HEK293 (cell line): ENCODE measurements around the gene IGF1R.

Experiments used
- CTCF ChIA-PET: fragments of 350-600 bp; formaldehyde crosslinking; extraction: SDS; loops from one replicate; lab custom pipeline; 2021; ENCODE audit warnings: antibody characterized with exemption; lab: Yijun Ruan, JAX
- POLR2A ChIA-PET: fragments of 300-600 bp; formaldehyde crosslinking; extraction: SDS; loops from one replicate; lab custom pipeline; 2020; ENCODE audit warnings: antibody characterized with exemption, inconsistent platforms; lab: Yijun Ruan, JAX
- H3K27ac ChIP-seq: fragments of 200-500 bp; sonication (Bioruptor generic); 2 replicates; pipeline ENCODE4 v1.5.1; 2014; ENCODE audit warnings: low read depth, low read length, control low read depth, inconsistent platforms; ENCODE audit errors: extremely low read depth
- H3K36me3 ChIP-seq, 2 experiments: fragments of 200-500 bp in 1 of 2; sonication (Bioruptor generic) in 1 of 2; 1 replicate in 1 of 2; 2 replicates in 1 of 2; pipeline ENCODE4 v1.5.1; 2014 to 2017; ENCODE audit warnings: inconsistent platforms in 2 of 2, low read length in 2 of 2; ENCODE audit not compliant: control insufficient read depth in 2 of 2, insufficient read depth in 1 of 2
- H3K4me1 ChIP-seq: fragments of 200-500 bp; sonication (Bioruptor generic); 2 replicates; pipeline ENCODE4 v1.5.1; 2014; ENCODE audit warnings: mild to moderate bottlenecking, low read length, inconsistent platforms; ENCODE audit not compliant: control insufficient read depth, insufficient read depth
- H3K4me3 ChIP-seq: 2 replicates; pipeline ENCODE4 v1.5.1; 2011; ENCODE audit warnings: low read depth, mild to moderate bottlenecking, control low read depth, low read length, moderate library complexity
- H3K9me3 ChIP-seq: fragments of 200-500 bp; sonication (Bioruptor generic); 2 replicates; pipeline ENCODE4 v1.5.1; 2014; ENCODE audit warnings: low read depth, low read length, inconsistent platforms; ENCODE audit not compliant: control insufficient read depth, insufficient read depth
- GFI1B ChIP-seq: fragments of 450-650 bp; formaldehyde crosslinking; IDR thresholded peaks from 2 replicates; pipeline ENCODE4 v1.5.1; 2016; ENCODE audit warnings: missing biosample characterization, missing genetic modification characterization
- HOXD13 ChIP-seq: sonication (generic); formaldehyde crosslinking; IDR thresholded peaks from 2 replicates; pipeline ENCODE4 v1.8.0; 2022; ENCODE audit warnings: missing genetic modification reagents, borderline replicate concordance
- RBAK ChIP-seq: fragments of 450-650 bp; formaldehyde crosslinking; IDR thresholded peaks from 2 replicates; pipeline ENCODE4 v1.5.1; 2016; ENCODE audit warnings: missing biosample characterization, missing genetic modification characterization
- SALL2 ChIP-seq: fragments of 450-650 bp; formaldehyde crosslinking; IDR thresholded peaks from 2 replicates; pipeline ENCODE4 v1.5.0; 2017; ENCODE audit warnings: missing biosample characterization, mild to moderate bottlenecking, missing genetic modification characterization, borderline replicate concordance
- ZBTB21 ChIP-seq: fragments of 450-650 bp; formaldehyde crosslinking; IDR thresholded peaks from 2 replicates; pipeline ENCODE4 v1.5.1; 2017; ENCODE audit warnings: missing biosample characterization, missing genetic modification characterization
- ZFP41 ChIP-seq: fragments of 450-650 bp; formaldehyde crosslinking; IDR thresholded peaks from 2 replicates; pipeline ENCODE4 v1.5.1; 2016; ENCODE audit warnings: missing biosample characterization, missing genetic modification characterization, borderline replicate concordance
- ZNF175 ChIP-seq: fragments of 450-650 bp; formaldehyde crosslinking; IDR thresholded peaks from 2 replicates; pipeline ENCODE4 v1.5.1; 2016; ENCODE audit warnings: missing biosample characterization, missing genetic modification characterization
- ZNF311 ChIP-seq: fragments of 450-650 bp; formaldehyde crosslinking; IDR thresholded peaks from 2 replicates; pipeline ENCODE4 v1.5.1; 2017; ENCODE audit warnings: missing biosample characterization, missing genetic modification characterization, borderline replicate concordance
- ZNF335 ChIP-seq: fragments of 450-650 bp; formaldehyde crosslinking; conservative IDR thresholded peaks from 2 replicates; pipeline ENCODE4 v1.5.1; 2016; ENCODE audit warnings: missing biosample characterization, missing genetic modification characterization
- ZNF341 ChIP-seq: fragments of 450-650 bp; formaldehyde crosslinking; IDR thresholded peaks from 2 replicates; pipeline ENCODE4; 2016; ENCODE audit warnings: low read depth, missing biosample characterization, missing genetic modification characterization
- ZNF394 ChIP-seq: fragments of 450-650 bp; formaldehyde crosslinking; IDR thresholded peaks from 2 replicates; pipeline ENCODE4 v1.5.1; 2016; ENCODE audit warnings: missing biosample characterization, missing genetic modification characterization, mild to moderate bottlenecking, moderate library complexity, borderline replicate concordance
- ZNF48 ChIP-seq: fragments of 450-650 bp; formaldehyde crosslinking; IDR thresholded peaks from 2 replicates; pipeline ENCODE4 v1.5.1; 2016; ENCODE audit warnings: missing biosample characterization, missing genetic modification characterization
- ZNF521 ChIP-seq: fragments of 450-650 bp; formaldehyde crosslinking; IDR thresholded peaks from 2 replicates; pipeline ENCODE4 v1.5.1; 2017; ENCODE audit warnings: missing biosample characterization, mild to moderate bottlenecking, missing genetic modification characterization
- ZNF549 ChIP-seq: fragments of 450-650 bp; IDR thresholded peaks from 2 replicates; pipeline ENCODE4 v1.5.1; 2018; ENCODE audit warnings: missing biosample characterization, missing genetic modification characterization, mild to moderate bottlenecking, inconsistent platforms, moderate library complexity
- ZNF558 ChIP-seq: fragments of 450-650 bp; formaldehyde crosslinking; IDR thresholded peaks from 2 replicates; pipeline ENCODE4 v1.5.1; 2016; ENCODE audit warnings: missing biosample characterization, missing genetic modification characterization
- ZNF571 ChIP-seq: fragments of 450-650 bp; formaldehyde crosslinking; IDR thresholded peaks from 2 replicates; pipeline ENCODE4 v1.5.0; 2017; ENCODE audit warnings: missing biosample characterization, missing genetic modification characterization
- ZNF596 ChIP-seq: fragments of 450-650 bp; IDR thresholded peaks from 2 replicates; pipeline ENCODE4 v1.5.0; 2018; ENCODE audit warnings: missing biosample characterization, mild to moderate bottlenecking, missing genetic modification characterization, moderate library complexity
- ZNF621 ChIP-seq: fragments of 450-650 bp; formaldehyde crosslinking; IDR thresholded peaks from 2 replicates; pipeline ENCODE4 v1.5.1; 2017; ENCODE audit warnings: missing biosample characterization, missing genetic modification characterization
- ZSCAN30 ChIP-seq: fragments of 450-650 bp; IDR thresholded peaks from 2 replicates; pipeline ENCODE4 v1.5.1; 2018; ENCODE audit warnings: missing biosample characterization, mild to moderate bottlenecking, missing genetic modification characterization, moderate library complexity
- TF ChIP-seq, protein P1 (sequence below): fragments of 450-650 bp; formaldehyde crosslinking; IDR thresholded peaks from 2 replicates; pipeline ENCODE4 v1.5.1; 2016; ENCODE audit warnings: missing biosample characterization, missing genetic modification characterization
- TF ChIP-seq, protein P2 (sequence below): fragments of 450-650 bp; formaldehyde crosslinking; IDR thresholded peaks from 2 replicates; pipeline ENCODE4 v1.5.1; 2016; ENCODE audit warnings: missing biosample characterization, missing genetic modification characterization
- TF ChIP-seq, protein P3 (sequence below): fragments of 450-650 bp; formaldehyde crosslinking; IDR thresholded peaks from 2 replicates; pipeline ENCODE4 v1.5.1; 2016; ENCODE audit warnings: missing biosample characterization, missing genetic modification characterization
- TF ChIP-seq, protein P4 (sequence below): fragments of 450-650 bp; formaldehyde crosslinking; conservative IDR thresholded peaks from 2 replicates; pipeline ENCODE4 v1.5.1; 2016; ENCODE audit warnings: low read depth, missing biosample characterization, missing genetic modification characterization

Gene IGF1R

DNA sequence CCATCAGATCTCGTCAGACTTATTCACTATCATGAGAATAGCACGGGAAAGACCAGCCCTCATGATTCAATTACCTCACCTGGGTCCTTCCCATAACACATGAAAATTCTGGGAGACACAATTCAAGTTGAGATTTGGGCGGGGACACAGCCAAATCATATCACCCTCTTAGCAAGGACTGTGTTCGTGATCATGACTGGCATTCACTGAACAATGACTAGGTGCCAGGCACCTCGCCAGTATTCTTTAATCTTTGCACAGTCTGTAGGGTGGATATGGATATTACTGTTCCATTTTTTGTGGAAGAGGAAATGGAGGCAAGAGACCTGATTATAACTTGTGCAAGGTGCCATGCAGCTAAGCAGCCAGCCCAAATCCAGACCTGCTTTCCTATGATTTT is 77.5 kb downstream of the IGF1R start (continued):
- TF ChIP-seq ZNF558 (tag by site-specific recombination) (no peak), ZNF311 (tag by site-specific recombination) (no peak), GFI1B (tag by site-specific recombination) (no peak)

DNA sequence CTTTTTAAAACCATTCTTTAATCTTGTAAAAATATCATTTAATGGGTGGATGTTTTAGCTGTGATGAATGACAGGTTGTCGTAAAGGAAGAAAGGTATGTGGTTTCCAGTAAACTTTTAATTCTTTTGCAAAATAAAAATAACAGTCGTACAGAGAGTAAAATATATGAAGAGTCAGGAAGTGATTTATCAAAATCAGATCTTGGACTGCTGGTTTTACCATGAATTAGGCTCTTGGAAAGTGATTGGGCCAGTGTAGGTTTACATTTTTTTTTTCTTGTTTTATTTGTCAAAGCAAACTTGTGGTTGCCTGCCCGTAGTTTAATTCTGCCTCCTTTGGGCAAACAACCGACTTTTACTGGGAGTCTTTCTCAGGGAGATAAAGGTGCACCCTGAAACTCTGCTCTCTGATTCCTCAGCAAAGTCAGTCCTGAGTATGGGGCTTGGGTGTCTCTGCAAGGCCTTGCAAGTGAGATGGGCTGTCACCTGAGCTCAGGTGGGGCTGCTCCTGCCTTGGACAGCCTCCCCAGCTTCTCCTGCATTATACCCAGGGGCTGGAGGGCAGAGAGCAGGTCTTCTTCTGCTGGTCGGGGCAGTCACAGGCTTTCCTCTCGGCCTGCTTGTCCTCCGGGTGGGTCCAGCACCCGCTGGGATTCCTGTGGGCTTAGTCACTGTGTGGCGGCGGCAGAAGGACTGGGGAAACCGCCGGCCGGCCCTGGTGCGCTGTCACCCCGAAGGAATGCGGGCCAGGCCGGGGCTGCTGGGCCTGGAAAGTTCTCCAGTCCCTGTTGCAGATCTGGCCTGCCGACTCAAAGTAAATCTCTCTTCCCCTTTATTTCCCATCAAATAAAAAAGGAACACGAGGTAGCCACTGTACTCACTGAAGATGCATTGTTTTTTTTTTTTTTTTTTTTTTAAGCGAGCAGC is 79.0 kb downstream of the IGF1R start:
- CTCF ChIA-PET, result interaction anchor here (1.2 to 1.6 kb wide), 3 partner anchors 8 to 81 kb away, joined by 4 to 7 read pairs (median 4); no protein-coding TSS in a partner anchor
- peaks cover 22% of the 10 kb centered on the region for H3K4me1 ChIP-seq
- H3K9me3 ChIP-seq, result no peaks in the 10 kb centered on the region
- TF ChIP-seq RBAK (tag by site-specific recombination) (no peak), ZNF621 (tag by site-specific recombination) (no peak), ZNF341 (tag by site-specific recombination) (peak; percentile 56), ZBTB21 (tag by site-specific recombination) (no peak), ZNF335 (tag by site-specific recombination) (peak; percentile 53; the same call in 1 of the 2 replicates), HOXD13 (CRISPR knock-in tag) (no peak), ZNF175 (tag by site-specific recombination) (no peak), ZSCAN30 (tag by site-specific recombination) (no peak), ZFP41 (tag by site-specific recombination) (no peak), ZNF48 (tag by site-specific recombination) (no peak), ZNF549 (no peak), ZNF571 (tag by site-specific recombination) (no peak), ZNF521 (tag by site-specific recombination) (no peak), SALL2 (no peak), ZNF394 (no peak), ZNF596 (tag by site-specific recombination) (no peak)
- TF ChIP-seq, protein P1, sequence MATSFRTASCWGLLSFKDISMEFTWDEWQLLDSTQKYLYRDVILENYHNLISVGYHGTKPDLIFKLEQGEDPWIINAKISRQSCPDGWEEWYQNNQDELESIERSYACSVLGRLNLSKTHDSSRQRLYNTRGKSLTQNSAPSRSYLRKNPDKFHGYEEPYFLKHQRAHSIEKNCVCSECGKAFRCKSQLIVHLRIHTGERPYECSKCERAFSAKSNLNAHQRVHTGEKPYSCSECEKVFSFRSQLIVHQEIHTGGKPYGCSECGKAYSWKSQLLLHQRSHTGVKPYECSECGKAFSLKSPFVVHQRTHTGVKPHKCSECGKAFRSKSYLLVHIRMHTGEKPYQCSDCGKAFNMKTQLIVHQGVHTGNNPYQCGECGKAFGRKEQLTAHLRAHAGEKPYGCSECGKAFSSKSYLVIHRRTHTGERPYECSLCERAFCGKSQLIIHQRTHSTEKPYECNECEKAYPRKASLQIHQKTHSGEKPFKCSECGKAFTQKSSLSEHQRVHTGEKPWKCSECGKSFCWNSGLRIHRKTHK (tag by site-specific recombination), result no peak
- TF ChIP-seq, protein P2, sequence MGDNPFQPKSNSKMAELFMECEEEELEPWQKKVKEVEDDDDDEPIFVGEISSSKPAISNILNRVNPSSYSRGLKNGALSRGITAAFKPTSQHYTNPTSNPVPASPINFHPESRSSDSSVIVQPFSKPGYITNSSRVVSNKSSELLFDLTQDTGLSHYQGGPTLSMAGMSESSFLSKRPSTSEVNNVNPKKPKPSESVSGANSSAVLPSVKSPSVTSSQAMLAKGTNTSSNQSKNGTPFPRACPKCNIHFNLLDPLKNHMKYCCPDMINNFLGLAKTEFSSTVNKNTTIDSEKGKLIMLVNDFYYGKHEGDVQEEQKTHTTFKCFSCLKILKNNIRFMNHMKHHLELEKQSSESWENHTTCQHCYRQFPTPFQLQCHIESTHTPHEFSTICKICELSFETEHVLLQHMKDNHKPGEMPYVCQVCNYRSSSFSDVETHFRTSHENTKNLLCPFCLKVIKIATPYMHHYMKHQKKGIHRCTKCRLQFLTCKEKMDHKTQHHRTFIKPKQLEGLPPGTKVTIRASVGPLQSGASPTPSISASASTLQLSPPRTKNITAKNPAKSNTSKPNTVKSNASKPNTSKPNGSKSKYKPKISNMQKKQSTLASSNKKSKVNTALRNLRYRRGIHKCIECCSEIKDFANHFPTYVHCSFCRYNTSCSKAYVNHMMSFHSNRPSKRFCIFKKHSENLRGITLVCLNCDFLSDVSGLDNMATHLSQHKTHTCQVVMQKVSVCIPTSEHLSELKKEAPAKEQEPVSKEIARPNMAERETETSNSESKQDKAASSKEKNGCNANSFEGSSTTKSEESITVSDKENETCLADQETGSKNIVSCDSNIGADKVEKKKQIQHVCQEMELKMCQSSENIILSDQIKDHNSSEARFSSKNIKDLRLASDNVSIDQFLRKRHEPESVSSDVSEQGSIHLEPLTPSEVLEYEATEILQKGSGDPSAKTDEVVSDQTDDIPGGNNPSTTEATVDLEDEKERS (tag by site-specific recombination), result no peak
- TF ChIP-seq, protein P3, sequence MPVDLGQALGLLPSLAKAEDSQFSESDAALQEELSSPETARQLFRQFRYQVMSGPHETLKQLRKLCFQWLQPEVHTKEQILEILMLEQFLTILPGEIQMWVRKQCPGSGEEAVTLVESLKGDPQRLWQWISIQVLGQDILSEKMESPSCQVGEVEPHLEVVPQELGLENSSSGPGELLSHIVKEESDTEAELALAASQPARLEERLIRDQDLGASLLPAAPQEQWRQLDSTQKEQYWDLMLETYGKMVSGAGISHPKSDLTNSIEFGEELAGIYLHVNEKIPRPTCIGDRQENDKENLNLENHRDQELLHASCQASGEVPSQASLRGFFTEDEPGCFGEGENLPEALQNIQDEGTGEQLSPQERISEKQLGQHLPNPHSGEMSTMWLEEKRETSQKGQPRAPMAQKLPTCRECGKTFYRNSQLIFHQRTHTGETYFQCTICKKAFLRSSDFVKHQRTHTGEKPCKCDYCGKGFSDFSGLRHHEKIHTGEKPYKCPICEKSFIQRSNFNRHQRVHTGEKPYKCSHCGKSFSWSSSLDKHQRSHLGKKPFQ (tag by site-specific recombination), result no peak
- TF ChIP-seq, protein P4, sequence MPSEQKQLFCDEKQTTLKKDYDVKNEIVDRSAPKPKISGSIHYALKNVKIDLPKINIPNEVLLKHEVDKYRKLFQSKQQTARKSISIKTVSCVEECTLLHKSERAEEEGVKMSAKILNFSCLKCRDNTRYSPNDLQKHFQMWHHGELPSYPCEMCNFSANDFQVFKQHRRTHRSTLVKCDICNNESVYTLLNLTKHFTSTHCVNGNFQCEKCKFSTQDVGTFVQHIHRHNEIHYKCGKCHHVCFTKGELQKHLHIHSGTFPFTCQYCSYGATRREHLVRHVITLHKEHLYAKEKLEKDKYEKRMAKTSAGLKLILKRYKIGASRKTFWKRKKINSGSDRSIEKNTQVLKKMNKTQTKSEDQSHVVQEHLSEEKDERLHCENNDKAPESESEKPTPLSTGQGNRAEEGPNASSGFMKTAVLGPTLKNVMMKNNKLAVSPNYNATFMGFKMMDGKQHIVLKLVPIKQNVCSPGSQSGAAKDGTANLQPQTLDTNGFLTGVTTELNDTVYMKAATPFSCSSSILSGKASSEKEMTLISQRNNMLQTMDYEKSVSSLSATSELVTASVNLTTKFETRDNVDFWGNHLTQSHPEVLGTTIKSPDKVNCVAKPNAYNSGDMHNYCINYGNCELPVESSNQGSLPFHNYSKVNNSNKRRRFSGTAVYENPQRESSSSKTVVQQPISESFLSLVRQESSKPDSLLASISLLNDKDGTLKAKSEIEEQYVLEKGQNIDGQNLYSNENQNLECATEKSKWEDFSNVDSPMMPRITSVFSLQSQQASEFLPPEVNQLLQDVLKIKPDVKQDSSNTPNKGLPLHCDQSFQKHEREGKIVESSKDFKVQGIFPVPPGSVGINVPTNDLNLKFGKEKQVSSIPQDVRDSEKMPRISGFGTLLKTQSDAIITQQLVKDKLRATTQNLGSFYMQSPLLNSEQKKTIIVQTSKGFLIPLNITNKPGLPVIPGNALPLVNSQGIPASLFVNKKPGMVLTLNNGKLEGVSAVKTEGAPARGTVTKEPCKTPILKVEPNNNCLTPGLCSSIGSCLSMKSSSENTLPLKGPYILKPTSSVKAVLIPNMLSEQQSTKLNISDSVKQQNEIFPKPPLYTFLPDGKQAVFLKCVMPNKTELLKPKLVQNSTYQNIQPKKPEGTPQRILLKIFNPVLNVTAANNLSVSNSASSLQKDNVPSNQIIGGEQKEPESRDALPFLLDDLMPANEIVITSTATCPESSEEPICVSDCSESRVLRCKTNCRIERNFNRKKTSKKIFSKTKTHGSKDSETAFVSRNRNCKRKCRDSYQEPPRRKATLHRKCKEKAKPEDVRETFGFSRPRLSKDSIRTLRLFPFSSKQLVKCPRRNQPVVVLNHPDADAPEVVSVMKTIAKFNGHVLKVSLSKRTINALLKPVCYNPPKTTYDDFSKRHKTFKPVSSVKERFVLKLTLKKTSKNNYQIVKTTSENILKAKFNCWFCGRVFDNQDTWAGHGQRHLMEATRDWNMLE, result no peak

More for the DNA sequence above, 79.0 kb downstream of the IGF1R start:
- POLR2A ChIA-PET, result interaction anchor here (0.6 to 0.7 kb wide), 4 partner anchors 26 to 206 kb away, joined by 4 to 6 read pairs (median 5); no protein-coding TSS in a partner anchor
- Histone ChIP-seq H3K4me3 (no peak overlapping the region), H3K27ac (peak overlapping the region; percentile 13; the same call in 1 of the 2 replicates), H3K36me3 (no peaks in the 10 kb centered on the region)
